Right lobe of liver (tissue), 6 donors: ENCODE data around the gene KCTD7. TPM values are rescaled to one million over a fixed set of nuclear protein-coding genes. Genes with fewer than 3 reads are reported as not detected.
"Not testable (repeated sequence)": the region's sequence is repeated elsewhere in the genome, so short reads cannot be mapped to it uniquely, and the experiment has no call there.

Experiments
- ATAC-seq, 4 donors: fragments of 200-7000 bp; cut with Tn5 transposase; one replicate each; pipeline ENCODE4 v1.9.1; 2020; ENCODE audit warnings: mild to moderate bottlenecking in 4 of 4, moderate library complexity in 4 of 4
- DNase-seq, 3 donors: peaks; one replicate each; pipeline ENCODE4 v3.0.0-alpha.2; 2020
- H3K27ac ChIP-seq, 3 donors: fragments of 200-600 bp; one replicate each; pipeline ENCODE4 v1.8.0; 2022
- H3K27me3 ChIP-seq, 2 donors: fragments of 200-600 bp; one replicate each; pipeline ENCODE4 v1.8.0; 2022
- H3K36me3 ChIP-seq, 4 donors: fragments of 200-600 bp; sonication (generic) in 1 of 4; one replicate each; pipeline versions ENCODE4 v1.5.1 to v1.8.0; 2017 to 2022; ENCODE audit warnings: control low read depth in 1 of 4
- H3K4me1 ChIP-seq, 4 donors: fragments of 200-600 bp; sonication (generic) in 1 of 4; one replicate each; pipeline versions ENCODE4 v1.5.1 to v1.8.0; 2017 to 2022; ENCODE audit warnings: control low read depth in 1 of 4
- H3K4me3 ChIP-seq, 3 donors: fragments of 200-600 bp; one replicate each; pipeline ENCODE4 v1.8.0; 2022
- H3K9me3 ChIP-seq, 4 donors: fragments of 200-600 bp; sonication (generic) in 1 of 4; one replicate each; pipeline versions ENCODE4 v1.5.1 to v1.8.0; 2017 to 2022; ENCODE audit warnings: control low read depth in 1 of 4
- CTCF ChIP-seq, 4 donors: fragments of 200-600 bp in 3 of 4; fragments of 450-650 bp in 1 of 4; IDR thresholded peaks; one replicate each; pipeline versions ENCODE4 v1.5.1 to v1.8.0; 2016 to 2022; ENCODE audit warnings: antibody characterized with exemption in 4 of 4, mild to moderate bottlenecking in 2 of 4
- POLR2A ChIP-seq: fragments of 450-650 bp; IDR thresholded peaks from one replicate; pipeline ENCODE4 v1.6.1; 2017; ENCODE audit warnings: antibody characterized with exemption, mild to moderate bottlenecking
- WGBS: methylation state at CpG from one replicate; pipeline ENCODE4 v1.1.6; 2018; ENCODE audit warnings: low coverage, low lambda C conversion rate; ENCODE audit not compliant: insufficient coverage; ENCODE audit errors: missing lambda C conversion rate; 5-methylcytosine and 5-hydroxymethylcytosine counted together
- intact Hi-C, 2 donors: fragments of 100-400 bp; cut with DNase I; formaldehyde crosslinking; loops; one replicate each; pipeline versions ENCODE4 v1.11.2 to v1.14.1; 2022
- total RNA-seq, 6 experiments: library from RNA; depleted of rRNA in 2 of 6; stranded (reverse); fragments of >200 nt in 2 of 6; fragmentation: NEBNext Ultra II Directional in 3 of 6; extraction: Animal tissue kit (Norgen Biotek cat#: 25700) in 3 of 6; gene quantifications; one replicate each; pipeline versions ENCODE4 v1.1.0 to v1.2.4, GENCODE V29; 2016 to 2023
- donor health status: DM: no; HTN: yes; CAD: no.
- donor health status: DM: no; HTN: no; CAD: no.
- donor health status: DM: no; HTN: no; CAD: no.
- donor health status: DM: no; HTN: yes; CAD: no.
- donor health status: DM: no; HTN: yes; CAD: no.

The KCTD7 gene
- total RNA-seq, 6 experiments from 2014 or later, result 1.4 to 5.7 (median 3.9) TPM

- no peak for ATAC-seq
- Histone ChIP-seq H3K36me3 (no peaks in the 10 kb centered on the region), H3K27ac (no peak overlapping the region), H3K27me3 (no peaks in the 10 kb centered on the region), H3K4me1 (no peaks in the 10 kb centered on the region), H3K4me3 (no peak overlapping the region), H3K9me3 (no peaks in the 10 kb centered on the region)
- WGBS, result 79% methylated on average over 5 of the region's 5 CpGs
- peak in 1 of 3 donors; percentile 9 for DNase-seq
- TF ChIP-seq CTCF (IDR thresholded peaks at IDR 0.05) (no peak), POLR2A (no peak)
- intact Hi-C loops, result no loop called here
Observed at GRCh38 chr7:66669496-66669895, 40.8 kb downstream of the KCTD7 start.

GRCh38 chr7:66671034-66671433 is 42.4 kb downstream of the KCTD7 start:
- TF ChIP-seq POLR2A (no peak), CTCF (IDR thresholded peaks at IDR 0.05) (no peak)
- ATAC-seq (no peak), DNase-seq (peak in 1 of 3 donors; percentile 12)
- Histone ChIP-seq H3K9me3 (no peaks in the 10 kb centered on the region), H3K4me1 (no peaks in the 10 kb centered on the region), H3K27ac (no peak overlapping the region), H3K4me3 (no peak overlapping the region), H3K27me3 (no peaks in the 10 kb centered on the region), H3K36me3 (no peaks in the 10 kb centered on the region)
- intact Hi-C loops, result no loop called here
- WGBS, result 100% methylated on average over 2 of the region's 3 CpGs

GRCh38 chr7:66671486-66671885 is 42.8 kb downstream of the KCTD7 start:
- WGBS, result 37% methylated on average over 2 of the region's 2 CpGs
- H3K9me3 ChIP-seq, ATAC-seq, H3K27me3 ChIP-seq, H3K36me3 ChIP-seq, H3K27ac ChIP-seq, intact Hi-C loops, H3K4me1 ChIP-seq, H3K4me3 ChIP-seq, DNase-seq: not testable (repeated sequence)

GRCh38 chr7:66672432-66673123 is 43.9 kb downstream of the KCTD7 start:
- intact Hi-C loops, H3K27ac ChIP-seq, DNase-seq, ATAC-seq, H3K27me3 ChIP-seq, H3K4me1 ChIP-seq, H3K36me3 ChIP-seq, H3K4me3 ChIP-seq, H3K9me3 ChIP-seq: not testable (repeated sequence)
- 29% methylated on average over 1 of the region's 5 CpGs for WGBS

GRCh38 chr7:66673124-66673640 is 44.5 kb downstream of the KCTD7 start:
- ATAC-seq, result peak in 1 of 4 donors; percentile 73
- DNase-seq, H3K36me3 ChIP-seq, H3K4me3 ChIP-seq, H3K27me3 ChIP-seq, intact Hi-C loops, H3K27ac ChIP-seq, H3K4me1 ChIP-seq, H3K9me3 ChIP-seq: not testable (repeated sequence)
- no CpG with 5 or more reads among the region's 7 CpGs for WGBS

- DNase-seq (peak in 1 of 3 donors; percentile 24), ATAC-seq (no peak)
- H3K36me3 ChIP-seq, result no peaks in the 10 kb centered on the region
- H3K27me3 ChIP-seq, result no peaks in the 10 kb centered on the region
- no peaks in the 10 kb centered on the region for H3K9me3 ChIP-seq
- WGBS, result 100% methylated on average over 2 of the region's 3 CpGs
- H3K4me3 ChIP-seq, result no peak overlapping the region
- peaks cover 0 to 14% (median 0%) of the 10 kb centered on the region in 4 donors for H3K4me1 ChIP-seq
- intact Hi-C loops, result no loop called here
- TF ChIP-seq CTCF (IDR thresholded peaks at IDR 0.05) (no peak), POLR2A (no peak)
- H3K27ac ChIP-seq, result no peak overlapping the region
Observed at GRCh38 chr7:66679633-66680244, 51.1 kb downstream of the KCTD7 start.
